ENCODE data around the gene KDM1B.

Gene KDM1B

DNA sequence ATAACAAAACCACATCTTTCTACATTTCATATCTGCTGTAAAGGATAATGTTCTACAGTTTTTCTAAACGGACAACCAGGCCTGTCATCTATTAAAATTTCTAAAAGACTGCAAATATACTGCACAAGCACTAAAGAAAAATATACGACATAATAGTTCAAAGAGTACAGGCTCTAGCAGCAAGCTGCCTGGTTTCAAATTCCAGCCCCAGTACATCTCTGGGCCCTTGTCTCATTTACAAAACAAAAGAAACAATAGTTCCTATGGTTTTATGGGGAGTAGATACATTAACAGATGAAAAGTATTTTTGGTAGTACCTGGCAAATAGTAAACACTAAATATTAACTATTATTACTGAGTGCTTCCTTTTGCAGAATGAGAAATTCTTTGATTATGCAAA is 85.0 kb downstream of the KDM1B start:
- no peak for DNase-seq

- no peak for DNase-seq
Measured at GRCh38 chr6:18241208-18242038, 86.2 kb downstream of the KDM1B start.

- no peak for DNase-seq
Measured at GRCh38 chr6:18242062-18242851, 87.0 kb downstream of the KDM1B start.

DNA sequence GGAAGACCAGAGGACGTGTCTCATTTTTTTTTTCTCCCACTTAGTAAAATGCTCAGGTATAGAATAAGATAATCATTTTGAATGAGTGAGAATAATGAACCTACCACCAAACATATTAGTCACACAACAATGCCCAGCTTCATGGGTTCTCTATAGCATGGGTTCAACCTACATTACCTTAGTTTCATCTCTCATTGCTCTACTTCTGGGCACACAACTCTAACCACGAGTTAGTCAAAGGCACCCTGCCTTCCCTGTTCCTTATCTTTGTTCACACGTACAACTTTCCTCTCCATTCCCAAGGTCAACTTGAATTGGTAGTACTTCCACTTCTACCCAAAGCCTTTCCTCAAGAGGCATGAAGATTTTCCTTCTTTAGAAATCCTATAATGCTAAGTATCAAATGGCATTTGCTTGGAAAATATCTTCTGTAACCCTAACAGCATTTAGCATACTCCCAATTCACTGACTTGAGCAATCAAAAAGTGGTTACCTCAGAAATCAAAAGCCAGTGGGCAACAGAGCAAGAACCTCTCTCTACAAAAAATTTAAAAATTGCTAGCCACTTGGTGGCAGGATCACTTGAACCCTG is 88.2 kb downstream of the KDM1B start:
- DNase-seq: no peak

DNA sequence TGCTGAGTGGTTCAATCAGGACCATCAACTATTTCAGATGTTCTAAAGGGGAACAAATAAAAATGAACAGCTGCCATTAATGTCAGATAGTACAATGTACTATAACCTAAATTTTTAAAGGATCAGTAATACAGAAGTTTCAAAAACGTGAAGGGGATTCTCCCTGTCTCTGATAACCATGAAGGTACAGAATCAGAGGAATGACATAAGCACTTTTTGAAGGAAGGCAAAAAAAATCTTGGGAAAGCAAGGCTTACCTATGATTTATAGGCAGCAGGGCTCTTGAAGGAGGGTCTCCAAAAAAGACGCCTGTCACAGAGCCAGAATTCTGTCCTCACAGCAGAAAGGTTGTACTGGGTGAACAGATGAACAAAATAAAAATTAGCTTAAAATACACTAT is 89.0 kb downstream of the KDM1B start:
- DNase-seq: no peak

DNA sequence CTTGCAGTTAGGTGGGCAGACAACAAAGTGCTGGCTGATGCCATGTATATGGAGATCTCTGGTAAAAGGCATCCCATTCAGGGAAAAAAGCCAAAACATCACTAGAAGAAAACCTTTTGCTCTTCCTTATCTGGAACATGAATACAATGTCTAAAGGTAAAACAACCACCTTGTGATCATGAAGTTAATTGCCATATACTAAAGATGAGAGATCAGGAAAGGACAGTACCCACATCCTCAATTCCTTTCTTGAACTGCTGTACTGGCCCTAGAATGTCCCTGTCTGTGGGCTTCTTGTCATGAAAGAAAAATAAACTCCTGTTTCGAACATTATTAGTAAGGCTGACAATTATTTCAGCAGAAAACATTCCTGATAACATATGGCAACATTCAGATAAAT is 89.9 kb downstream of the KDM1B start:
- no peak for DNase-seq

GRCh38 chr6:18245642-18246041 is 90.4 kb downstream of the KDM1B start:
- DNase-seq: no peak

GRCh38 chr6:18246205-18246604 is 91.0 kb downstream of the KDM1B start:
- DNase-seq: no peak

DNA sequence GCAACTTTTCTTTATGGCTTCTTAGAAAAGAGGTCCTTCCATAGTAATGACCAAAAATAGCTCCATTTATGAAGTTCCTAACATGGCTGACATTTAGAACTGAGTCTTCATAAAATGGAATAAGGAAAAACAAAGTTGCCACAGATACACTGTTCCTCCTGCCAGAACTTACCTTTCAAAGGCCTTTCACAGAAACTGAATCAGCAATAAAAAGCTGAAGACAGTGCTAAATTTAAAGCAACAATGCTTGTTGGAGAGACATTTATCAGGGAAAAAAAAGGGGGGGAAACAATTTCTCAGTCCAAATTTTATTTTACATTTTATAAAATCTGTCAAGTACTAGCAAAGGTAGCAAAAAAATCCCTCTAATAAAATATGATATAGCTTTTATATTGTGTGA is 91.8 kb downstream of the KDM1B start:
- no peak for DNase-seq

DNA sequence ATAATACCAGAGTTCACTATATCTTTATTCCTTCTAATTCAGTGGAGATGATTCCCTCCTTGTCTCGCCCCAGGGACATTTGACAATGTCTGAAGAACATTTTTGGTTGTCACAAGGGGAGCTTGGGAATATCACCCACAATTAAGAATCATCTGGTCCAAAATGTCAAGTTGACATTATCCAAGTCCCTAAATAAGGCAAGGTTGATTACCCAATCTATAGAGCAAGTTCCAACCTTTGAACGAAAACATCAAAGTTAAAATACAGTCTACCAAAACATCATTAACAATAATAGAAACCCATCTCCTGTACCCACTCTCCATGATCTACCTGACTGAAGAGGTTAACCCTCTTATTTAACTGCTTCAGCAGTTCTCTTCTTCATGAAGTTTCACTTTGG is 93.5 kb downstream of the KDM1B start:
- DNase-seq: no peak

DNA sequence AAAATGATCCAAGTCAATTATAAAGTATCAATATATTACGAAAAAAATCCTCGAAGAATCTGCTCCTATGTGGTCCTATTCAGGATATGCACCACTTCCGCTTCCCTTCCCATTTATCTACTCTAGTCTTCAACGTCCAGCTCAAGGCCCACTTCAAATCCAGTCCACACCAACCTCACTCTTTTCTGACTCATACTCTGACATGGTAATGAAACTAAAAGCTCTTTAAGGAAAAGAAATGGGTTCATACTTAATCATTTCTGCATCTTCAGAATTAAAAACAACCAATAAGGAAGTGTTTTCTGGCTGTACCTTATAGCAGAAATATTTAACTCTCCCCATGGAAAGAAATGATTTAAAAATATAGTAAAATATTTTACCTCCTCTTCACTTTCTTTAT is 94.0 kb downstream of the KDM1B start:
- no peak for DNase-seq

DNA sequence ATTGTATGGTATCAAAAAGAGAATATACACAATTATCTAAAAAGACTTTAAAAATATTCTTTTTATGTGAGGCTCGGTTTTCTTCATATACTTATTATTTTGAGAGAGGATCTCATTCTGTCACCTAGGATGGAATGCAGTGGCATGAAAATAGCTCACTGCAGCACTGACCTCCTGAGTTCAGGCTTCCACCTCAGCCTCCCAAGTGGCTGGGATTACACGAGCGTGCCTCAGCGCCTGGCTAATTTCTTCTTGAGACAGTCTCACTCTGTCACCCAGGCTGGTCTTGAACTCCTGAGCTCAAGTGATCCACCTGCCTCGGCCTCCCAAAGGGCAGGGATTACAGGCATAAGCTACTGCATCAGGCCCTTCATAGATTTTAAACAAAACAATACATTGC is 98.4 kb downstream of the KDM1B start:
- DNase-seq: no peak

DNA sequence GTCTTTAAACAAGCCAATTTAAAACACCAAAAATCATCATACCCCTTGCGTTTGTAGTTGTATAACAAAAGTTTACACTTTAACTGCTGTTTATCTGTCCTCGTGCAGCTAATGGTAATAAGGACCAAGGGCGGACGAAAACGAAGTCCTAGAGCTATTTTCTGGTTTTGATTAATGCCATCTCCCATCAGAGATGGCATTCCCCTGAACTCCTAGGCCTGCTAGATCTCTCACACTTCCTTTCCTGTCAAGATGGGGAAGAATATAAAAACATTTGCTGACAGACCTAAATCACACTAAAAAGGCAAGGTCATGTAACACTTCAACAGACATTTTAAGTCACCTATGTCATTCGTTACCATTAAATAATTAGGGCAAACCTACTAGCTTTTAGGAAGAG is 99.6 kb downstream of the KDM1B start:
- no peak for DNase-seq

DNA sequence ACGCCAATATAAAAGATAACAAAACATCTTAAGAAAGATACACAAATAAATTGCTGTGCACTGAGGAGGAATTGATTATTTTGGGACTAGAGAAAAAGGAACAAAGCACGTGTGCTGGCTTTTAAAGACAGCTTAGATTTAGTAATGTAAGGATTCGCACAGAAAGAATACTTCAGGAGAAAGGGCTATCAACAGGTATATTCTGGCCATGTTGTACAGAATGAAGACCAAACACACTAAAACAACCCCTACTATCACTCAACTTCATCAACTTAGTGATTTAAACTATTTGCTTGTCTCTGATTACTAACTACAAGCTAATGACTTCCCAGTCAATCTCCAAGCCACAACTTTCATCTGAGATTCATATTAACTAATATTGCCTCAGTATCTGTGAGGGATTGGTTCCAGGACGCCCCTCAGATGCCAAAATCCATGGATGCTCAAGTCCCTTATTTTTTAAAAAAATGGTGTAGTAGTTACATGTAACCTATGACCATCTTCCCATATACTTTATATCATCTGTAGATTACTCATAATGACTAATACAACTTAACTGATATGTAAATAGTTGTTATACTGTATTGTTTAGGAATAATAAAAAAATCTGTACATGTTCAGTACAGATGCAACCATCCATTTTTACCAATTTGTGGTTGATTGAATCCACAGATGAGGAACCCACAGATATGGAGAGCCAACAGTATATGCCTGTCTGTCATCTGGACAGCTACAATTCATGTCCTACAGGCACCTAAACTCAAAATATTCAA is 104.6 kb downstream of the KDM1B start:
- no peak for DNase-seq

DNA sequence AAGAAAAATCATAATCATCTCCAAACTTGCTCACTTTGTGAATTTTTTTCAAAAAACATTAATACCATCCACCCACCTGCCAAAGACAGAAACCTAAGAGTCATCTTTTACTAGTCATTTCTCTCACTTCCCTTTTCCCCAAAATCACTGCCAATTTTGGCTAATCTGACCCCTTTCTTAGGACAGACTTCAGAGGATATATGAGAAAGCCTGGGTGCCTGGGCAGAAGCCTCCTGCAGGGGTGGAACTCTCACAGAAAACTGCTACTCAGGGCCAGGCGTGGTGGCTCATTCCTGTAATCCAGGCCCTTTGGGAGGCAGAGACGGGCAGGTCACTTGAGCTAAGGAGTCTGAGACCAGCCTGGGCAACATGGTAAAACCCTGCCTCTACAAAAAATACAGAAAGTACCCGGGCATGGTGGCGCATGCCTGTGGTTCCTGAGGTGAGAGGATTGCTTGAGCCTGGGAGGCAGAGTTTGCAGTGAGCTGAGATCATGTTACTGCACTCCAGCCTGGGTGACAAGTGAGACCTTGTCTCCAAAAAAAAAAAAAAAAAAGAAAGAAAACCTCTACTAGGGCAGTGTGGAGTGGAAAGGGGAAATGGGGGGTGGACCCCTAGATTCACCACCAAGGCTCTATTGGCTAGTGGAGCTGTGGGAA is 105.4 kb downstream of the KDM1B start:
- no peak for DNase-seq

- no peak for DNase-seq
Measured at GRCh38 chr6:18261877-18262276, 106.7 kb downstream of the KDM1B start.

DNA sequence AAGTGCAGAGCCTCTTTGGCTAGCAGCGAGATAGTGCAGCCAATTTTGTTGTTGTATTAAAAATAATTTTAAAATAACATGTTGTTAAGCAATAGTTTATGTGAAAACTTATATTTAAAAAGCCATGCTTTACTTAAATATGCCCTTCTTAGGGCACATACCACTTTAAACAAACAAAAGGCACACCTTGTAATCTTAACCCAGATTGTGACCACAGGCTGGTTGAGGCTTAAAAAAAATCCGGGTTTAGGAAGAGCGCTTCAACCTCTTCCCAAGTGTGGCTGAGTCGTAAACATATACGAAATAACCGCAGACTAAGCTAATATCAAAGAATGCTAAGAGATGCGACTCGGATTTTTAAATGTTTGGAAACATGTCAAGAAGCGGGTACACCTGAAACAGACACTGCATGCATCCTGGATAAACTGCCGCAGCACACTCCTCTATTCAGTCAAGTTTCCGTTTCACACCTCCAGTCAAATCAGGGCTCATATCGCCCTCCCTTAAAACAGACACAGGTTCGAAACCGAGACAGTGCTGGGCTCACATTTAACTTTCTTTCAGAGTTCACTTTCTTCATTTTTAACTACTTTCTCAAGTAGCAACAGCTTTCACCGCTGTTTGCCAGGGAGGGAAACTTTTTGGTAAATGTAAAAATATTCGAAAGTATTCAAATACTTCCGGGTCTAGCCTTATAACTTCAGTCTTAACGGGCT is 107.6 kb downstream of the KDM1B start:
- no peak for DNase-seq

DNA sequence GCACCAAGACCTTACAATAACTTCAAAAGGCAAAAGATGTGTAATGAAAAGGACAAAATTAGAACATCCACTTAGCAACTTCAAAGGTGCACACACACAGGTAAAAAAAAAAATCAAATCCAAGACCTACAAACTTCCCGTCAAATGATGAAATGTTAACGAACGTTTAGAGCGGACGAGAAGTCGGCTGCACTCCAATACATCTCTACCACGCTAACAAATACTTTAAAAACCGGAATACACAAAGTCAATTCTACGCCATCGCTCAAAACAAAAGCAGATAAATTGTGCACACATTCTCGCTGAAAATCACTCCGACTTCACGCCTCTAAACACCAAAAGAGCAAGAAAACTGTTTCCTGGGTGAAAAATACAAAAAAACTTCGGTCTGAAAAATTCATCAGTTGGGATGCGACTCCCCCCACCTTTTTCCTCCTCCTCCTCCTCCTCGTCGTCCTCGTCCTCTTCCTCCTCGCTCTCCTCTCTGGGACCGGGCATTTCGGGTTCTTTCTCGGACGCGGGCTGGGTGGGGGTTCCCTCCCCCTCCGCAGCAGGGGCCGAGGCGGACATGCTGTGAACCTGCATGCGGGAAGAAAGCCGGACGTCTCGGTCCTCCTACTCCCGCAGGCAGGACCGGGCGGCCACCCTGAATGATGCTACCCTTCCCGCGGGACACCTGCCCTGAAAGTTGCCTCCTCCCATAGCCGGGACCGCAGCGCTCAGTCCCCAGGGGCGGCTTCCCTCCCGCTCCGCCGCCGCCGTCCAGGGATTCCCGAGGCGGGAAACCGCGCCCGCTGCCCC is 108.4 kb downstream of the KDM1B start:
- no peak for DNase-seq

- peak; percentile 77 for DNase-seq
Measured at GRCh38 chr6:18264219-18264922, 109.1 kb downstream of the KDM1B start, which contains the start of gene DEK. Gene DEK (minus strand): TSS chr6:18264530. CDS start chr6:18263987, 543 bp downstream.

- no peak for DNase-seq
Measured at GRCh38 chr6:18264923-18265377, 109.7 kb downstream of the KDM1B start.
